Naive thymus-derived CD4-positive, alpha-beta T cell (primary cell): ENCODE data around the gene CST6. TPM values are rescaled to one million over a fixed set of nuclear protein-coding genes. Genes with fewer than 3 reads are reported as not detected.
"Not testable (repeated sequence)": the region's sequence is repeated elsewhere in the genome, so short reads cannot be mapped to it uniquely, and the experiment has no call there.

Experiments used
- ATAC-seq: fragments of 150-1000 bp; cut with Tn5 transposase; 2 replicates; pipeline ENCODE4 v1.10.0; 2021; ENCODE audit warnings: mild to moderate bottlenecking, moderate library complexity
- CTCF ChIA-PET: fragments of 350-600 bp; sonication (Branson Sonifier 250); formaldehyde crosslinking; loops from one replicate; lab custom pipeline; 2021; ENCODE audit warnings: antibody characterized with exemption; lab: Charles Lee
- POLR2A ChIA-PET: fragments of 350-600 bp; sonication (Branson Sonifier 250); formaldehyde crosslinking; loops from one replicate; lab custom pipeline; 2021; ENCODE audit warnings: antibody characterized with exemption, inconsistent platforms; lab: Charles Lee
- DNase-seq, 9 donors: peaks; one replicate each; pipeline versions ENCODE4 v3.0.0 to v3.0.0-alpha.2; 2020 to 2022; ENCODE audit warnings: mixed read lengths in 1 of 9
- H3K27ac ChIP-seq: one replicate; pipeline ENCODE4 v1.7.0; 2013; ENCODE audit warnings: mild to moderate bottlenecking, low read depth, low read length, moderate library complexity
- H3K27me3 ChIP-seq, 2 donors: one replicate each; pipeline ENCODE4 v1.7.0; 2013; ENCODE audit warnings: low read length in 2 of 2, mild to moderate bottlenecking in 2 of 2, moderate library complexity in 2 of 2; ENCODE audit not compliant: control insufficient read depth in 2 of 2, insufficient read depth in 2 of 2
- H3K36me3 ChIP-seq, 3 experiments: 1 replicate in 2 of 3; 2 replicates in 1 of 3; pipeline ENCODE4 v1.7.0; 2013; ENCODE audit warnings: low read length in 3 of 3, mild to moderate bottlenecking in 3 of 3, moderate library complexity in 1 of 3; ENCODE audit not compliant: insufficient read depth in 3 of 3, control insufficient read depth in 2 of 3
- H3K4me1 ChIP-seq, 2 donors: one replicate each; pipeline ENCODE4 v1.7.0; 2013; ENCODE audit warnings: low read length in 2 of 2, mild to moderate bottlenecking in 2 of 2, moderate library complexity in 1 of 2; ENCODE audit not compliant: control insufficient read depth in 2 of 2, insufficient read depth in 2 of 2
- H3K4me3 ChIP-seq: 2 replicates; pipeline ENCODE4 v1.7.0; 2013; ENCODE audit warnings: mild to moderate bottlenecking, low read length
- H3K9me3 ChIP-seq, 3 experiments: 1 replicate in 2 of 3; 2 replicates in 1 of 3; pipeline ENCODE4 v1.7.0; 2013; ENCODE audit warnings: low read length in 3 of 3; ENCODE audit not compliant: control insufficient read depth in 2 of 3
- H3K27ac Mint-ChIP-seq, 9 donors: one replicate each; pipeline ENCODE4 v1.8.0; 2020 to 2022; ENCODE audit warnings: mixed read lengths in 9 of 9, mild to moderate bottlenecking in 8 of 9, moderate library complexity in 5 of 9, inconsistent platforms in 2 of 9
- H3K27me3 Mint-ChIP-seq, 5 donors: one replicate each; pipeline ENCODE4 v1.8.0; 2021 to 2022; ENCODE audit warnings: mixed read lengths in 5 of 5, mild to moderate bottlenecking in 1 of 5
- H3K36me3 Mint-ChIP-seq, 5 donors: one replicate each; pipeline ENCODE4 v1.8.0; 2020 to 2022; ENCODE audit warnings: mixed read lengths in 5 of 5, mild to moderate bottlenecking in 3 of 5, inconsistent platforms in 1 of 5
- H3K4me1 Mint-ChIP-seq, 7 donors: one replicate each; pipeline ENCODE4 v1.8.0; 2020 to 2022; ENCODE audit warnings: mixed read lengths in 7 of 7, mild to moderate bottlenecking in 3 of 7, inconsistent platforms in 1 of 7
- H3K4me3 Mint-ChIP-seq, 10 donors: one replicate each; pipeline ENCODE4 v1.8.0; 2020 to 2022; ENCODE audit warnings: mild to moderate bottlenecking in 10 of 10, mixed read lengths in 10 of 10, moderate library complexity in 6 of 10, inconsistent platforms in 2 of 10
- H3K9me3 Mint-ChIP-seq, 11 donors: one replicate each; pipeline ENCODE4 v1.8.0; 2020 to 2022; ENCODE audit warnings: mixed read lengths in 11 of 11, mild to moderate bottlenecking in 4 of 11, inconsistent platforms in 1 of 11, moderate library complexity in 1 of 11
- intact Hi-C, 2 donors: fragments of 100-400 bp; cut with micrococcal nuclease; formaldehyde crosslinking; loops; one replicate each; pipeline ENCODE4 v1.15.1; 2023
- polyA plus RNA-seq, 2 donors: library from polyadenylated mRNA; unstranded; fragments of 300-500 nt; fragmentation: Illumina TruSeq; gene quantifications; one replicate each; pipeline ENCODE4 v1.2.3, GENCODE V29; 2021
- total RNA-seq, 6 experiments: library from RNA in 5 of 6; stranded (reverse) in 5 of 6; gene quantifications; 1 replicate in 5 of 6; 2 replicates in 1 of 6; pipeline ENCODE4 v1.2.3 and lab custom pipeline; 2021 to 2026

CST6 gene
- total and polyA plus RNA-seq, 7 experiments from 2014 or later: 0.42 TPM; not detected in 6

DNA sequence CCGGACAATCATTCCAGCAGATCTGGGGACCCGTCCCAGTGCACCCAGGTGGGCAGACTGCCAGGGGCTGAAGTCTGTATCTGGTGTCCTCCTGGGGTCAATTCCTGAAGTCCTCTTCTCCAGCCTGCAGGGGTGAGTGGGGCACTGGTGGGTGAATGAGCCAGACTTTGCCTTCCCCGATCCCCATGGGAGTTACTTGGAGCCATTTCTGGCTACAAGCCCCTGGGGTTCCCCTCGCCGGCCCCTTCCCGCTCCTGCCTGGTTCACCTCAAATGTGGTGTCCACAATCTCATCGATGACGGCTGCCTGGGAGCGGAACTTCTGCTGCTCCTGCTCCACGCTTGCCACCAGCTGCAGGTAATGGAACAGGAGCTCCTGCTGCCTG lies 5.0 kb downstream of the CST6 start:
- no peak overlapping the region for H3K27ac Mint-ChIP-seq

DNA sequence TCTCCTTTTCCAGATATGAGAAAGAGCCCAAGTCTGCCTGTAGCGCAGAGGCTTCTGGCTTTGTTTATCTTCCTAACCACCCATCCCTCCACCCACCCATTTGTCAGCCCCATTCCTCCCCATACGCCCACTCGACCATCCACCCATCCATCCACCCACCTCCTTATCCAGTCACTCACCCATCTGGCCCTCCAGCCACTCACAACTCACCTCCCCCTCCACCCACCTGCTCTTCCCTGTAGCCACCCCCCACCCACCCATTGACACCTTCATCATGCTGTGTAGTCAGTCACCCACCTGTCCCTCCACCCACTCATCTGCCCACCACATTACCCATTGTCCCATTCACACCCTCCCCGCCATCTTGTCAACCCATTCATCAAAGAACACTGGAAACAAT lies 5.5 kb downstream of the CST6 start:
- ChIA-PET POLR2A (interaction anchor here (0.9 kb wide), 1 partner anchor 26 kb away, joined by 3 read pairs; no protein-coding TSS in a partner anchor), CTCF (no interaction called here)
- H3K27ac Mint-ChIP-seq: no peak overlapping the region
- peaks cover 0 to 13% (median 0%) of the 10 kb centered on the region in 7 donors for H3K4me1 Mint-ChIP-seq
- no peak overlapping the region for H3K4me3 Mint-ChIP-seq
- DNase-seq (no peak), ATAC-seq (no peak)
- intact Hi-C loops: no loop called here
- no peaks in the 10 kb centered on the region for H3K36me3 ChIP-seq
- H3K9me3 ChIP-seq: no peaks in the 10 kb centered on the region
- no peak overlapping the region for H3K4me3 ChIP-seq
- H3K27me3 Mint-ChIP-seq: peaks cover 0 to 13% (median 6%) of the 10 kb centered on the region in 5 donors
- H3K9me3 Mint-ChIP-seq: no peaks in the 10 kb centered on the region
- no peak overlapping the region for H3K27ac ChIP-seq
- peaks cover 0 to under 1% of the 10 kb centered on the region in 2 donors for H3K4me1 ChIP-seq
- H3K36me3 Mint-ChIP-seq: no peaks in the 10 kb centered on the region
- H3K27me3 ChIP-seq: peaks cover 0 to 13% of the 10 kb centered on the region in 2 donors

More for the DNA sequence above, 5.0 kb downstream of the CST6 start:
- Mint-ChIP-seq H3K9me3 (no peaks in the 10 kb centered on the region), H3K4me1 (peaks cover 0 to 11% (median 0%) of the 10 kb centered on the region in 7 donors), H3K27me3 (peaks cover 0 to 18% (median 6%) of the 10 kb centered on the region in 5 donors), H3K4me3 (no peak overlapping the region), H3K36me3 (no peaks in the 10 kb centered on the region)
- POLR2A ChIA-PET: interaction anchor here (0.9 kb wide), 1 partner anchor 26 kb away, joined by 3 read pairs; no protein-coding TSS in a partner anchor
- intact Hi-C loops: no loop called here
- H3K36me3 ChIP-seq: no peaks in the 10 kb centered on the region
- ATAC-seq (no peak), DNase-seq (no peak)
- H3K4me3 ChIP-seq: no peak overlapping the region
- CTCF ChIA-PET: no interaction called here
- no peaks in the 10 kb centered on the region for H3K9me3 ChIP-seq
- H3K27me3 ChIP-seq: peaks cover 0 to 13% of the 10 kb centered on the region in 2 donors
- H3K27ac ChIP-seq: no peak overlapping the region
- peaks cover 0 to 6% of the 10 kb centered on the region in 2 donors for H3K4me1 ChIP-seq

DNA sequence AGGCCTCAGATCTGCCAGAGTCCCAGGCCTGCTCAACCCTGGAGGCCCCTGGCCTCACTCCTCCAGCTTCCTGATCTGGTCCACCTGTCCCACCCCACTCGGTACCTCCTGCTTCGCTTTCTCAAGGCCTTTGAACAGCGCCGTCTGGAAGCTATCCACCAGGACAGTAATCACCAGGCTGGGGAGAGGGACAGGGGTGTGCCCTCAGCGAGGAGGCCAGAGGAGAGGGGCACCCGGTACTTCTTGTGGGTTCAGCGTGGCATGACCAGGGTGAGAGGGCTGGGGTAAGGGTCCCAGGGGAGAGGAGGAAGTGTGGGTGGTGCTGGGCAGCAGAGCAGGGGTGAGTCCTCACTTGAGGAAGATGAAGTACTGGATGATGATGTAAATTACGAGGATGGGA lies 8.4 kb downstream of the CST6 start:
- Histone ChIP-seq H3K4me1 (peaks cover 0 to 5% of the 10 kb centered on the region in 2 donors), H3K9me3 (no peaks in the 10 kb centered on the region), H3K27me3 (no peaks in the 10 kb centered on the region), H3K4me3 (no peak overlapping the region), H3K27ac (no peak overlapping the region), H3K36me3 (no peaks in the 10 kb centered on the region)
- H3K9me3 Mint-ChIP-seq: no peaks in the 10 kb centered on the region
- H3K27ac Mint-ChIP-seq: no peak overlapping the region
- H3K27me3 Mint-ChIP-seq: peaks cover 0 to 9% (median 4%) of the 10 kb centered on the region in 5 donors
- ATAC-seq (no peak), DNase-seq (no peak)
- no peak overlapping the region for H3K4me3 Mint-ChIP-seq
- ChIA-PET CTCF (interaction anchor here (1.3 kb wide), 1 partner anchor 11 kb away, joined by 3 read pairs; no protein-coding TSS in a partner anchor), POLR2A (no interaction called here)
- intact Hi-C loops: no loop called here
- H3K36me3 Mint-ChIP-seq: no peaks in the 10 kb centered on the region
- peaks cover 4 to 17% (median 5%) of the 10 kb centered on the region in 7 donors for H3K4me1 Mint-ChIP-seq

DNA sequence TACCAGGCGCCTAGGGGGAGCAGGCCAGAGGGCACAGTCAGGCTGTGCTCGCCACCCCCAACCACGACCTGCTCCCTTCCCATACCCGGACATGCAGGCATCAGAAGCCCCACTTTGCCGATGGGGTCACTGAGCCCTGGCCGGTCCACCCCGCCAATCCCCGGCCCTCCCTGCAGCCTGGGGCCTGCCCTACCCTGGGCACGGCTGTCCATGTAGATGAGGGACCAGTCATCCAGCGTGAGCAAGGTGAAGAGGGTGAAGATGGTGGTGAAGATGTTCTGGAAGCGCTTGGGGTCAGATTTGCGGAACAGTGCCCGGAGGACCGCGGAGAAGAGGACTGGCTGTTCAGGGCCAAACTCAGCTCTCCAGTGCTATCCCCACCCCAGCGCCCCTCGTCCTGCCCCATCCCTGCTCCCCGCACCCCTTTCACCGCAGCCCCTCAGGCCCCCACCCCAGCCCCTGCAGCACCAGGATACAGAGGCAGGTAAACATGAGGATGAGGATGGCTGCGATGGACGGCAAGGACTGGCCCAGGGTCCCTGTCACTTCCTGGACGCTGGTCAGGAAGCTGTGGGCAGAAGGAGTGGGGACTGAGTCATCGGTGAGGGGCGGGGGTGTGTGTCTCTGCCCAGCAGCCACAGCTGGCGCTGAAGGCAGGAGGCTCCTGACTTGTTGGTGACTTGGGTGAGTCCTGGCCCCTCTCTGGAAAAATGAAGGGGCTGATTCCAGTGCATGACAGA lies 9.0 kb downstream of the CST6 start:
- H3K27ac ChIP-seq: no peak overlapping the region
- intact Hi-C loops: no loop called here

DNA sequence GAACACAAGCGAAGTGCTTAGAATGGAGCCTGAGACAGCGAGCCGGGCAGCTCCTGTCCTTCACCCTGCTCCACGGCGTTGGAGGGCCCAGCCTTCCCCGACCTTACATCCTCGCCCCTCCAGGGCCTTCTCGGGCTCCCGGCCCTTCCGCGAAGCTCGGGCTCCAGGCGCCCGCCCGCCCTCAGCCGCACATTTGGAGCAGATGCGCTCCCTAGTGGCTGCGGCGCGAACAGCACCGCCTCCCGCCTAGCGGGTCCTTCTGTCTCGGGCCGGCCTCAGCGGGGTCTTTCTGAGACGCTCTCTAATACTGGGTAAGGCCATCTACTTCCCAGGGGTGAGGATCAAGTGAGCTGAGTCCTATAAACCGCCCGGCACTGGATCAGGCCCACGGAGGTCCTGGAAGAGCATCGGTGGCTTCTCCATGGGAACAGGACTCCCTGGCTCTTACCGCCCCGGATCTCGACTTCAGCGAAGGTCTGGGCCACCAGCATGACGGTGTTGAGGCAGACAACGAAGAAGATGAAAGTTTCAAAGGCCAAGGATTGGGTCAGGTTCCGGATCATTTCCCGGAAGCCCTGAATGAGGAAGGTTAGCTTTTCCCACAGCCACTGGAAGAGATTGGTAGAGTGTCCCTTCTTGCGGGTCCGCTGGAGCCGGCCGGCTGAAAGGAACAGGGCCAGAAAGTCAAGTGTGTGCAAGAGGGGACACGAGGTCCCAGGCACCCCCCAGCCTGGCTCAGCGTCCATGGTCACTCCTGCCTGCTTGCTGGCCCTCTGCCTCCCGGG lies 10.8 kb downstream of the CST6 start:
- Mint-ChIP-seq H3K9me3 (no peaks in the 10 kb centered on the region), H3K4me1 (peaks cover 4 to 17% (median 5%) of the 10 kb centered on the region in 7 donors), H3K4me3 (peak overlapping the region in 9 of 10 donors; percentile 4 to 73 (median 45)), H3K27ac (peak overlapping the region in 1 of 9 donors; percentile 59), H3K27me3 (peaks cover 0 to 9% (median 4%) of the 10 kb centered on the region in 5 donors), H3K36me3 (no peaks in the 10 kb centered on the region)
- Histone ChIP-seq H3K9me3 (no peaks in the 10 kb centered on the region), H3K4me1 (peaks cover 0 to 5% of the 10 kb centered on the region in 2 donors), H3K4me3 (peak overlapping the region; percentile 39), H3K36me3 (no peaks in the 10 kb centered on the region), H3K27ac (no peak overlapping the region), H3K27me3 (no peaks in the 10 kb centered on the region)
- DNase-seq (peak; percentile 52 to 89 (median 69)), ATAC-seq (peak; percentile 92)
- ChIA-PET POLR2A (interaction anchor here (0.8 to 1.4 kb wide), 6 partner anchors 15 to 311 kb away, joined by 3 to 5 read pairs (median 4); partner anchors contain the start of genes BANF1 and EIF1AD), CTCF (interaction anchor here (0.6 to 2.0 kb wide), 23 partner anchors 9 to 479 kb away, joined by 3 to 8 read pairs (median 3); partner anchors contain the start of genes BANF1, CST6 and KAT5)
- intact Hi-C loops: loop anchor here (1.0 kb wide), 8 partner anchors 20 to 316 kb away; partner anchors contain the start of genes BANF1 (in 2 of the 2), EIF1AD (in 2 of the 2) and FIBP (in 1 of the 2)

More for the DNA sequence above, 9.0 kb downstream of the CST6 start:
- DNase-seq (peak in 1 of 9 donors; percentile 50), ATAC-seq (peak; percentile 83)
- Mint-ChIP-seq H3K4me1 (peaks cover 4 to 17% (median 5%) of the 10 kb centered on the region in 7 donors), H3K27me3 (peaks cover 0 to 9% (median 4%) of the 10 kb centered on the region in 5 donors), H3K9me3 (no peaks in the 10 kb centered on the region), H3K27ac (no peak overlapping the region), H3K36me3 (no peaks in the 10 kb centered on the region), H3K4me3 (peak overlapping the region in 1 of 10 donors; percentile 17)
- no peaks in the 10 kb centered on the region for H3K9me3 ChIP-seq
- peaks cover 0 to 5% of the 10 kb centered on the region in 2 donors for H3K4me1 ChIP-seq
- CTCF ChIA-PET: interaction anchor here (0.6 kb wide), 1 partner anchor 16 kb away, joined by 3 read pairs; no protein-coding TSS in a partner anchor
- H3K4me3 ChIP-seq: no peak overlapping the region
- no peaks in the 10 kb centered on the region for H3K27me3 ChIP-seq
- POLR2A ChIA-PET: no interaction called here
- H3K36me3 ChIP-seq: no peaks in the 10 kb centered on the region

DNA sequence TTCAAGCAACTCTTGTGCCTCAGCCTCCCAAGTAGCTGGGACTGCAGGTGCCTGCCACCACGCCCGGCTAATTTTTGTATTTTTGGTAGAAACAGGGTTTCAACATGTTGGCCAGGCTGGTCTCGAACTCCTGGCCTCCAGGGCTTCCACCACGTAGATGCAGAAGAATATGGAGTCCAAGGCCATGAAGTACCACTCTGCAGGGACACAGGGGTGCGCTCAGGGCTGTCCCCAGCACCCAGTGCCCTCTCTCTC lies 11.3 kb downstream of the CST6 start:
- H3K36me3 Mint-ChIP-seq, ATAC-seq, DNase-seq, H3K9me3 ChIP-seq, H3K27ac ChIP-seq, H3K4me3 ChIP-seq, intact Hi-C loops, H3K27ac Mint-ChIP-seq, H3K9me3 Mint-ChIP-seq, H3K36me3 ChIP-seq, H3K27me3 ChIP-seq, H3K4me1 ChIP-seq: not testable (repeated sequence)
- Mint-ChIP-seq H3K27me3 (peaks cover 0 to 14% (median 4%) of the 10 kb centered on the region in 5 donors), H3K4me1 (peaks cover 4 to 17% (median 5%) of the 10 kb centered on the region in 7 donors), H3K4me3 (peak overlapping the region in 1 of 10 donors; percentile 51)
- CTCF ChIA-PET: interaction anchor here (0.7 to 2.0 kb wide), 9 partner anchors 8 to 262 kb away, joined by 3 to 8 read pairs (median 3); partner anchors contain the start of gene CST6
- POLR2A ChIA-PET: interaction anchor here (0.8 to 1.4 kb wide), 4 partner anchors 15 to 312 kb away, joined by 3 to 4 read pairs (median 4); partner anchors contain the start of genes BANF1 and EIF1AD
